MCF 10A (cell line): ENCODE measurements around the gene FAM221B. TPM values are rescaled to one million over a fixed set of nuclear protein-coding genes. Genes with fewer than 3 reads are reported as not detected.

Experiments used
- BruUV-seq: library from RNA; stranded (reverse); fragments of 400-500 nt; replicated peaks from 2 replicates; lab custom pipeline; 2021; lab: Mats Ljungman, UMichigan
- CTCF ChIA-PET: fragments of 300-600 bp; sonication (Branson Sonifier 250); formaldehyde crosslinking; extraction: SDS; loops from one replicate; lab custom pipeline; 2021; ENCODE audit warnings: antibody characterized with exemption, inconsistent platforms; lab: Yijun Ruan, JAX
- POLR2A ChIA-PET: fragments of 300-600, 350-650 bp; sonication (Branson Sonifier 250); formaldehyde crosslinking; extraction: SDS; loops from one replicate; lab custom pipeline; 2020; ENCODE audit warnings: antibody characterized with exemption, inconsistent platforms; lab: Yijun Ruan, JAX
- DNase-seq: peaks from one replicate; pipeline ENCODE4 v3.0.0-alpha.2; 2018; ENCODE audit not compliant: unreplicated experiment
- H3K27ac Mint-ChIP-seq: one replicate; pipeline ENCODE4 v1.8.0; 2022; ENCODE audit warnings: mild to moderate bottlenecking, low read depth, mixed read lengths; ENCODE audit not compliant: unreplicated experiment
- H3K27me3 Mint-ChIP-seq: one replicate; pipeline ENCODE4 v1.8.0; 2022; ENCODE audit warnings: mixed read lengths; ENCODE audit not compliant: insufficient read depth, unreplicated experiment
- H3K36me3 Mint-ChIP-seq: one replicate; pipeline ENCODE4 v1.8.0; 2022; ENCODE audit warnings: mild to moderate bottlenecking, moderate library complexity, mixed read lengths; ENCODE audit not compliant: insufficient read depth, unreplicated experiment
- H3K4me1 Mint-ChIP-seq: one replicate; pipeline ENCODE4 v1.8.0; 2022; ENCODE audit warnings: mixed read lengths; ENCODE audit not compliant: insufficient read depth, unreplicated experiment
- H3K4me3 Mint-ChIP-seq: one replicate; pipeline ENCODE4 v1.8.0; 2022; ENCODE audit warnings: mild to moderate bottlenecking, moderate library complexity, mixed read lengths; ENCODE audit not compliant: unreplicated experiment
- H3K9me3 Mint-ChIP-seq: one replicate; pipeline ENCODE4 v1.8.0; 2022; ENCODE audit warnings: mixed read lengths; ENCODE audit not compliant: unreplicated experiment
- intact Hi-C: fragments of 100-400 bp; cut with micrococcal nuclease; formaldehyde crosslinking; loops from 2 replicates; pipeline ENCODE4 v1.14.1; 2022
- total RNA-seq: library from RNA; stranded (reverse); gene quantifications from 2 replicates; pipeline ENCODE4 v1.2.3, GENCODE V29; 2022
- TF ChIP-seq, protein P1 (sequence below): fragments of 200-600 bp; IDR thresholded peaks from one replicate; pipeline ENCODE4 v1.8.0; 2022; ENCODE audit warnings: antibody characterized with exemption, mild to moderate bottlenecking; ENCODE audit not compliant: unreplicated experiment

Gene FAM221B
- total RNA-seq, 1 experiment from 2014 or later, result not detected

- TF ChIP-seq, protein P1, sequence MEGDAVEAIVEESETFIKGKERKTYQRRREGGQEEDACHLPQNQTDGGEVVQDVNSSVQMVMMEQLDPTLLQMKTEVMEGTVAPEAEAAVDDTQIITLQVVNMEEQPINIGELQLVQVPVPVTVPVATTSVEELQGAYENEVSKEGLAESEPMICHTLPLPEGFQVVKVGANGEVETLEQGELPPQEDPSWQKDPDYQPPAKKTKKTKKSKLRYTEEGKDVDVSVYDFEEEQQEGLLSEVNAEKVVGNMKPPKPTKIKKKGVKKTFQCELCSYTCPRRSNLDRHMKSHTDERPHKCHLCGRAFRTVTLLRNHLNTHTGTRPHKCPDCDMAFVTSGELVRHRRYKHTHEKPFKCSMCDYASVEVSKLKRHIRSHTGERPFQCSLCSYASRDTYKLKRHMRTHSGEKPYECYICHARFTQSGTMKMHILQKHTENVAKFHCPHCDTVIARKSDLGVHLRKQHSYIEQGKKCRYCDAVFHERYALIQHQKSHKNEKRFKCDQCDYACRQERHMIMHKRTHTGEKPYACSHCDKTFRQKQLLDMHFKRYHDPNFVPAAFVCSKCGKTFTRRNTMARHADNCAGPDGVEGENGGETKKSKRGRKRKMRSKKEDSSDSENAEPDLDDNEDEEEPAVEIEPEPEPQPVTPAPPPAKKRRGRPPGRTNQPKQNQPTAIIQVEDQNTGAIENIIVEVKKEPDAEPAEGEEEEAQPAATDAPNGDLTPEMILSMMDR, result no peak
- H3K9me3 Mint-ChIP-seq, result no peaks in the 10 kb centered on the region
These were observed 22.4 kb downstream of the FAM221B start for GRCh38 chr9:35806101-35806500.

DNA sequence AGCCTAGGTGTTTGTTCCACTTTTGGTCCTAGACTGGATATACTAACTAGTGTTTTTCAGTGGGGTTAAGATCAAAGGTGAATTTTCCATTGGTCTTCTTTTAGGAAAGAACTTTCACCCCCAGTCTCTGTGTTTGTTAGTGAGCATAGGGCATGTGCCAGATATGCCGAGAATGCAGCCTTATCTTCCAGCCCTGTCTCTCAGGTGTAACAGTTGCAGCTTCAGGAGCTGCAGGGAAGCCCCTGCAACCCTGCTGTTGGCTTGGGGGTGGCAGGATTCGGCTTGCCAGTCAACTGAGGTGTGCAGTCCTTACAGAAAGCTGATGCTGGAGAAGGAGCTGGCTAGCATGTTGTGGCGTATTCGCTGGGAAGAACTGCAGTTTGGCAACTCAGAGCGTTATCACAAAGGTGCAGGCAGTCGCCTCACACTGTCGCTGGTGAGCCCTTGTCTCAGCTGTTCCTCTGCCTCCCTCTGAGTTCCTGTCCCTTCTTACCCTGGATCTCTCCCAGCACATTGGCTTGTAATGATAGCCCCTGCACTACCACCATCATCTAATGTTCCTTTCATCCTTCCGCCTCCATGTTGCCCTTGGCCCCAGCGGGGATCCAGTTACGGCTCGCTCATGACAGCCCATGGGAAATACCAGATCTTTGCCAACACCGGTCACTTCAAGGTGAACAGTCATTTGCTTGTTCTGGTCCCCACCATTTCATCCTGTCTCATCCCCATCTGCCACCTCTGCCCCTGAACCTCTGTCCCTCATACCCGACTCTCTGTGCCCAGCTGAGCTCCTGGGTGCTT is 27.0 kb downstream of the FAM221B start:
- no peaks in the 10 kb centered on the region for H3K9me3 Mint-ChIP-seq
- TF ChIP-seq, protein P1, result no peak
- intact Hi-C loops, result no loop called here
- no peak overlapping the region for H3K27ac Mint-ChIP-seq
- peaks cover 12% of the 10 kb centered on the region for H3K4me1 Mint-ChIP-seq
- no peak overlapping the region for H3K4me3 Mint-ChIP-seq
- POLR2A ChIA-PET, result interaction anchor here (1.4 kb wide), 1 partner anchor 13 kb away, joined by 3 read pairs; no protein-coding TSS in a partner anchor
- CTCF ChIA-PET, result interaction anchor here (0.6 to 0.8 kb wide), 2 partner anchors 11 to 44 kb away, joined by 3 read pairs; no protein-coding TSS in a partner anchor
- DNase-seq, result no peak
- H3K36me3 Mint-ChIP-seq, result peaks cover 13% of the 10 kb centered on the region
- no peaks in the 10 kb centered on the region for H3K27me3 Mint-ChIP-seq
- BruUV-seq, result no TSS peak

More at GRCh38 chr9:35806101-35806500, 22.4 kb downstream of the FAM221B start:
- CTCF ChIA-PET, result interaction anchor here (1.1 to 2.0 kb wide), 3 partner anchors 8 to 76 kb away, joined by 3 to 6 read pairs (median 5); partner anchors contain the start of gene HINT2
- Mint-ChIP-seq H3K36me3 (peaks cover 22% of the 10 kb centered on the region), H3K27ac (no peak overlapping the region), H3K4me3 (no peak overlapping the region), H3K27me3 (no peaks in the 10 kb centered on the region), H3K4me1 (no peaks in the 10 kb centered on the region)
- intact Hi-C loops, result no loop called here
- POLR2A ChIA-PET, result interaction anchor here (0.6 to 0.7 kb wide), 2 partner anchors 10 to 93 kb away, joined by 3 read pairs; no protein-coding TSS in a partner anchor
- DNase-seq, result no peak
- no TSS peak for BruUV-seq

GRCh38 chr9:35800530-35800929 is 28.0 kb downstream of the FAM221B start:
- H3K4me1 Mint-ChIP-seq, result peaks cover 16% of the 10 kb centered on the region
- ChIA-PET POLR2A (interaction anchor here (0.8 kb wide), 1 partner anchor 13 kb away, joined by 3 read pairs; no protein-coding TSS in a partner anchor), CTCF (interaction anchor here (0.5 to 1.0 kb wide), 4 partner anchors 10 to 322 kb away, joined by 3 read pairs; no protein-coding TSS in a partner anchor)
- H3K27me3 Mint-ChIP-seq, result no peaks in the 10 kb centered on the region
- no TSS peak for BruUV-seq
- intact Hi-C loops, result no loop called here
- no peaks in the 10 kb centered on the region for H3K9me3 Mint-ChIP-seq
- no peak for DNase-seq
- H3K4me3 Mint-ChIP-seq, result no peak overlapping the region
- peaks cover 13% of the 10 kb centered on the region for H3K36me3 Mint-ChIP-seq
- no peak overlapping the region for H3K27ac Mint-ChIP-seq
- TF ChIP-seq, protein P1, result no peak
